ENCODE results near the gene METTL8. TPM values are rescaled to one million over a fixed set of nuclear protein-coding genes. Genes with fewer than 3 reads are reported as not detected.
"Not testable (repeated sequence)": the region's sequence is repeated elsewhere in the genome, so short reads cannot be mapped to it uniquely, and the experiment has no call there.

METTL8 gene
- total and polyA plus RNA-seq, 7 donors = 3.0 to 15.5 (median 10.8) TPM

DNA sequence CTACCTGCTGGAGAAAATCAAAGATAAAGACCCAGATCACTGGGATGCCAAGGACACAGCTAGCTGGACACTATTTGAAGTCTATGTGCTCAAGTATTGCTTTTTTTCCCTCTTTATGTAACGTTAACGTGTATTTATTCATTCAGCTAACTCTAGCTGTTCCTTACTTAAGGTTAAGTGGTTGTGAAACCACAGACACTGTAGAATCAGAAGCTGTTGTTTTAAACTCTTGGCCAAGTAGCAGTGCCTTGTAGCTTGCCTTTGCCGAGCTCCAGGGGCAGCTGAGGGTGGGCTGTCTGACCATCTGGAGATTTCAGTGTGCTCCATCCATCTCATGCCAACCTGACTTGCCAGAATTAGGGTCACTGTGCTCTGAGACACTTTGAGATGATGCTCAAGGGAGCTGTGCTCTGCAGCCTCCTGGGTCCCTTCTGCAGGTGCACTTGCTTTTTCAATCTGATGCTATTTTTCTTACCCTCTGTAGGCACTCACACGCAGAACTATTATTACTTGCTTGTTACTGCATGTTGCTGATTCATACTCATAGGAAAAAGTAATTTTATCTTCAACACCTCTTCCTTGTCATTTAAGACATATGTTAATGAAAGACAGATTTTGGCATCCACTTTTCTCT, 116.2 kb downstream of the METTL8 start:
- TF ChIP-seq CTCF (IDR thresholded peaks at IDR 0.05) = no peak
- no peak overlapping the region for H3K4me3 ChIP-seq
- H3K9me3 ChIP-seq = no peaks in the 10 kb centered on the region
- intact Hi-C loops (cut with DNase I) = no loop called here
- DNase-seq = no peak
- peaks cover 10% of the 10 kb centered on the region for H3K4me1 ChIP-seq
- 70 to 85% (median 77%) methylated on average over 4 of the region's 4 CpGs for WGBS, 3 donors
- no peaks in the 10 kb centered on the region for H3K36me3 ChIP-seq (ENCODE audit: insufficient read depth in 1 of 2, low read depth in 1 of 2)
- H3K27me3 ChIP-seq (ENCODE audit: insufficient read depth in 3 of 3, low read length in 2 of 3) = no peaks in the 10 kb centered on the region
- ATAC-seq = no peak
- no peak overlapping the region for H3K27ac ChIP-seq

- H3K9me3 ChIP-seq = peaks cover 1% of the 10 kb centered on the region
- peaks cover 10% of the 10 kb centered on the region for H3K4me1 ChIP-seq
- H3K36me3 ChIP-seq (ENCODE audit: insufficient read depth in 1 of 2, low read depth in 1 of 2) = no peaks in the 10 kb centered on the region
- TF ChIP-seq CTCF (IDR thresholded peaks at IDR 0.05) = no peak
- DNase-seq (no peak), ATAC-seq (no peak)
- 79 to 84% (median 82%) methylated on average over 7 of the region's 7 CpGs for WGBS, 3 donors
- no peak overlapping the region for H3K4me3 ChIP-seq
- intact Hi-C loops (cut with DNase I) = no loop called here
- H3K27ac ChIP-seq = no peak overlapping the region
- H3K27me3 ChIP-seq (ENCODE audit: insufficient read depth in 3 of 3, low read length in 2 of 3) = no peaks in the 10 kb centered on the region
These were observed 116.9 kb downstream of the METTL8 start for GRCh38 chr2:171316755-171317337.

- H3K9me3 ChIP-seq = peaks cover 3% of the 10 kb centered on the region
- no peaks in the 10 kb centered on the region for H3K36me3 ChIP-seq (ENCODE audit: insufficient read depth in 1 of 2, low read depth in 1 of 2)
- intact Hi-C loops (cut with DNase I) = no loop called here
- peaks cover 10% of the 10 kb centered on the region for H3K4me1 ChIP-seq
- WGBS, 3 donors = 14 to 26% (median 19%) methylated on average over 2 of the region's 2 CpGs
- DNase-seq (no peak), ATAC-seq (no peak)
- TF ChIP-seq CTCF (IDR thresholded peaks at IDR 0.05) = no peak
- H3K27me3 ChIP-seq (ENCODE audit: insufficient read depth in 3 of 3, low read length in 2 of 3) = no peaks in the 10 kb centered on the region
- H3K27ac ChIP-seq = no peak overlapping the region
- no peak overlapping the region for H3K4me3 ChIP-seq
These were observed 117.6 kb downstream of the METTL8 start for GRCh38 chr2:171316220-171316619.

GRCh38 chr2:171315781-171316180, 118.0 kb downstream of the METTL8 start:
- WGBS, 3 donors = 21 to 40% (median 24%) methylated on average over 3 of the region's 3 CpGs

GRCh38 chr2:171312182-171312581, 121.6 kb downstream of the METTL8 start:
- H3K4me3 ChIP-seq; intact Hi-C loops (cut with DNase I); H3K9me3 ChIP-seq; H3K27me3 ChIP-seq (ENCODE audit: insufficient read depth in 3 of 3, low read length in 2 of 3); H3K36me3 ChIP-seq (ENCODE audit: insufficient read depth in 1 of 2, low read depth in 1 of 2); ATAC-seq; H3K27ac ChIP-seq; DNase-seq; H3K4me1 ChIP-seq: not testable (repeated sequence)
- 82 to 90% (median 86%) methylated on average over 3 of the region's 3 CpGs for WGBS, 3 donors

More at GRCh38 chr2:171315781-171316180, 118.0 kb downstream of the METTL8 start:
- Histone ChIP-seq H3K4me1 (peaks cover 10% of the 10 kb centered on the region), H3K9me3 (peaks cover 3% of the 10 kb centered on the region), H3K27ac (no peak overlapping the region), H3K27me3 (ENCODE audit: insufficient read depth in 3 of 3, low read length in 2 of 3) (no peaks in the 10 kb centered on the region), H3K36me3 (ENCODE audit: insufficient read depth in 1 of 2, low read depth in 1 of 2) (no peaks in the 10 kb centered on the region), H3K4me3 (no peak overlapping the region)
- TF ChIP-seq CTCF (IDR thresholded peaks at IDR 0.05) = no peak
- ATAC-seq (no peak), DNase-seq (no peak)
- intact Hi-C loops (cut with DNase I) = no loop called here

DNA sequence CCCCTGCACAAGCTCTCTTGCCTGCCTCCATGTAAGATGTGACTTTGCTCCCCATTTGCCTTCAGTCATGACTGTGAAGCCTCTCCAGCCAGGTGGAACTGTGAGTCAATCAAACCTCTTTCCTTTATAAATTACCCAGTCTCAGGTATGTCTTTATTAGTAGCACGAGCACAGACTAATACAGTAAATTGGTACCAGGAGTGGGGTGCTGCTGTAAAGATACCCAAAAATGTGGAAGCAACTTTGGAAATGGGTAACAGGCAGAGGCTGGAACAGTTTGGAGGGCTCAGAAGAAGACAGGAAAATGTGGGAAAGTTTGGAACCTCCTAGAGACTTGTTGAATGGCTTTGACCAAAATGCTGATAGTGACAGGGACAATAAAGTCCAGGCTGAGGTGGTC, 122.2 kb downstream of the METTL8 start:
- H3K36me3 ChIP-seq (ENCODE audit: insufficient read depth in 1 of 2, low read depth in 1 of 2); ATAC-seq; H3K4me1 ChIP-seq; intact Hi-C loops (cut with DNase I); H3K9me3 ChIP-seq; H3K4me3 ChIP-seq; H3K27me3 ChIP-seq (ENCODE audit: insufficient read depth in 3 of 3, low read length in 2 of 3); H3K27ac ChIP-seq; DNase-seq: not testable (repeated sequence)
- 93 to 100% (median 97%) methylated on average over 1 of the region's 1 CpG for WGBS, 3 donors

All from psoas muscle (tissue), 8 donors.